HEK293 (cell line): ENCODE measurements around the gene ZBTB48.

Experiments used
- CTCF ChIA-PET: fragments of 350-600 bp; formaldehyde crosslinking; extraction: SDS; loops from one replicate; lab custom pipeline; 2021; ENCODE audit warnings: antibody characterized with exemption; lab: Yijun Ruan, JAX
- POLR2A ChIA-PET: fragments of 300-600 bp; formaldehyde crosslinking; extraction: SDS; loops from one replicate; lab custom pipeline; 2020; ENCODE audit warnings: antibody characterized with exemption, inconsistent platforms; lab: Yijun Ruan, JAX
- H3K27ac ChIP-seq: fragments of 200-500 bp; sonication (Bioruptor generic); 2 replicates; pipeline ENCODE4 v1.5.1; 2014; ENCODE audit warnings: low read depth, low read length, control low read depth, inconsistent platforms; ENCODE audit errors: extremely low read depth
- H3K36me3 ChIP-seq, 2 experiments: fragments of 200-500 bp in 1 of 2; sonication (Bioruptor generic) in 1 of 2; 1 replicate in 1 of 2; 2 replicates in 1 of 2; pipeline ENCODE4 v1.5.1; 2014 to 2017; ENCODE audit warnings: inconsistent platforms in 2 of 2, low read length in 2 of 2; ENCODE audit not compliant: control insufficient read depth in 2 of 2, insufficient read depth in 1 of 2
- H3K4me1 ChIP-seq: fragments of 200-500 bp; sonication (Bioruptor generic); 2 replicates; pipeline ENCODE4 v1.5.1; 2014; ENCODE audit warnings: mild to moderate bottlenecking, low read length, inconsistent platforms; ENCODE audit not compliant: control insufficient read depth, insufficient read depth
- H3K4me3 ChIP-seq: 2 replicates; pipeline ENCODE4 v1.5.1; 2011; ENCODE audit warnings: low read depth, mild to moderate bottlenecking, control low read depth, low read length, moderate library complexity
- H3K9me3 ChIP-seq: fragments of 200-500 bp; sonication (Bioruptor generic); 2 replicates; pipeline ENCODE4 v1.5.1; 2014; ENCODE audit warnings: low read depth, low read length, inconsistent platforms; ENCODE audit not compliant: control insufficient read depth, insufficient read depth
- GLIS2 ChIP-seq: fragments of 450-650 bp; formaldehyde crosslinking; IDR thresholded peaks from 2 replicates; pipeline ENCODE4 v1.5.1; 2016; ENCODE audit warnings: missing biosample characterization, missing genetic modification characterization
- IKZF3 ChIP-seq: fragments of 450-650 bp; IDR thresholded peaks from 2 replicates; pipeline ENCODE4 v1.5.0; 2018; ENCODE audit warnings: missing biosample characterization, mild to moderate bottlenecking, missing genetic modification characterization, moderate library complexity
- KLF7 ChIP-seq: fragments of 450-650 bp; formaldehyde crosslinking; IDR thresholded peaks from 2 replicates; pipeline ENCODE4 v1.5.1; 2016; ENCODE audit warnings: missing biosample characterization, missing genetic modification characterization, borderline replicate concordance
- KLF8 ChIP-seq: fragments of 450-650 bp; formaldehyde crosslinking; IDR thresholded peaks from 2 replicates; pipeline ENCODE4 v1.5.1; 2016; ENCODE audit warnings: missing biosample characterization, missing genetic modification characterization
- PRDM10 ChIP-seq: fragments of 450-650 bp; formaldehyde crosslinking; IDR thresholded peaks from 2 replicates; pipeline ENCODE4 v1.5.1; 2016; ENCODE audit warnings: missing biosample characterization, missing genetic modification characterization
- SP7 ChIP-seq: fragments of 450-650 bp; formaldehyde crosslinking; IDR thresholded peaks from 2 replicates; pipeline ENCODE4 v1.5.1; 2016; ENCODE audit warnings: missing biosample characterization, missing genetic modification characterization
- ZBTB8A ChIP-seq: fragments of 450-650 bp; formaldehyde crosslinking; IDR thresholded peaks from 2 replicates; pipeline ENCODE4 v1.5.1; 2016; ENCODE audit warnings: missing biosample characterization, missing genetic modification characterization
- ZFP69B ChIP-seq: fragments of 450-650 bp; formaldehyde crosslinking; IDR thresholded peaks from 2 replicates; pipeline ENCODE4 v1.5.1; 2016; ENCODE audit warnings: missing biosample characterization, missing genetic modification characterization
- ZNF248 ChIP-seq: fragments of 450-650 bp; formaldehyde crosslinking; IDR thresholded peaks from 2 replicates; pipeline ENCODE4 v1.5.1; 2017; ENCODE audit warnings: missing biosample characterization, missing genetic modification characterization
- ZNF37A ChIP-seq: fragments of 450-650 bp; IDR thresholded peaks from 2 replicates; pipeline ENCODE4 v1.5.1; 2018; ENCODE audit warnings: missing biosample characterization, missing genetic modification characterization
- ZNF391 ChIP-seq: fragments of 450-650 bp; formaldehyde crosslinking; IDR thresholded peaks from 2 replicates; pipeline ENCODE4 v1.5.1; 2016; ENCODE audit warnings: low read depth, missing biosample characterization, missing genetic modification characterization, borderline replicate concordance
- ZNF449 ChIP-seq: fragments of 450-650 bp; formaldehyde crosslinking; IDR thresholded peaks from 2 replicates; pipeline ENCODE4 v1.5.1; 2017; ENCODE audit warnings: missing biosample characterization, mild to moderate bottlenecking, missing genetic modification characterization, moderate library complexity
- ZNF513 ChIP-seq: fragments of 450-650 bp; IDR thresholded peaks from 2 replicates; pipeline ENCODE4 v1.5.1; 2018; ENCODE audit warnings: missing biosample characterization, missing genetic modification characterization
- ZNF621 ChIP-seq: fragments of 450-650 bp; formaldehyde crosslinking; IDR thresholded peaks from 2 replicates; pipeline ENCODE4 v1.5.1; 2017; ENCODE audit warnings: missing biosample characterization, missing genetic modification characterization
- ZNF692 ChIP-seq: fragments of 450-650 bp; formaldehyde crosslinking; IDR thresholded peaks from 2 replicates; pipeline ENCODE4 v1.5.1; 2016; ENCODE audit warnings: missing biosample characterization, missing genetic modification characterization
- ZNF76 ChIP-seq: fragments of 450-650 bp; formaldehyde crosslinking; IDR thresholded peaks from 2 replicates; pipeline ENCODE4; 2016; ENCODE audit warnings: low read depth, missing biosample characterization, missing genetic modification characterization, borderline replicate concordance
- ZSCAN30 ChIP-seq: fragments of 450-650 bp; IDR thresholded peaks from 2 replicates; pipeline ENCODE4 v1.5.1; 2018; ENCODE audit warnings: missing biosample characterization, mild to moderate bottlenecking, missing genetic modification characterization, moderate library complexity
- TF ChIP-seq, protein P1 (sequence below): fragments of 450-650 bp; formaldehyde crosslinking; IDR thresholded peaks from 2 replicates; pipeline ENCODE4 v1.5.1; 2017; ENCODE audit warnings: missing biosample characterization, missing genetic modification characterization
- TF ChIP-seq, protein P2 (sequence below): fragments of 450-650 bp; formaldehyde crosslinking; conservative IDR thresholded peaks from 2 replicates; pipeline ENCODE4 v1.5.1; 2016; ENCODE audit warnings: low read depth, missing biosample characterization, missing genetic modification characterization
- TF ChIP-seq, protein P3 (sequence below): fragments of 450-650 bp; formaldehyde crosslinking; IDR thresholded peaks from 2 replicates; pipeline ENCODE4 v1.5.1; 2016; ENCODE audit warnings: missing biosample characterization, missing genetic modification characterization, borderline replicate concordance

The ZBTB48 gene

GRCh38 chr1:6554031-6554906 lies 25.5 kb upstream of the ZBTB48 start, which contains the start of gene NOL9:
Gene NOL9 (minus strand): TSS chr1:6554513. CDS start chr1:6554502, 11 bp downstream.
- CTCF ChIA-PET, result interaction anchor here (0.6 to 1.9 kb wide), 38 partner anchors 8 to 1240 kb away, joined by 3 to 10 read pairs (median 4); partner anchors contain the start of genes KLHL21 and ZBTB48
- Histone ChIP-seq H3K9me3 (no peaks in the 10 kb centered on the region), H3K27ac (peak within 1 kb of the TSS; percentile 60), H3K4me3 (peak within 1 kb of the TSS; percentile 100), H3K4me1 (no peaks in the 10 kb centered on the region), H3K36me3 (peaks cover 3 to 24% of the 10 kb centered on the region in 2 experiments; a peak in 2 of 3 replicates)
- POLR2A ChIA-PET, result interaction anchor here (0.7 to 3.9 kb wide), 4 partner anchors 26 to 64 kb away, joined by 3 to 24 read pairs (median 4); partner anchors contain the start of genes KLHL21 and ZBTB48
- no peak for TF ChIP-seq ZNF248 (tag by site-specific recombination)
- peak; percentile 38 for TF ChIP-seq PRDM10 (tag by site-specific recombination)
- no peak; the same call in 1 of the 2 replicates for TF ChIP-seq ZNF513
- TF ChIP-seq ZNF37A (tag by site-specific recombination), result 0 out of 2 replicates have a peak, but pooled peaks have one; percentile 20
- TF ChIP-seq ZNF391 (tag by site-specific recombination), result peak; percentile 62; the same call in 1 of the 2 replicates
- 0 out of 2 replicates have a peak, but pooled peaks have one; percentile 50 for TF ChIP-seq ZFP69B (tag by site-specific recombination)
- peak; percentile 61; the same call in 1 of the 2 replicates for TF ChIP-seq ZBTB8A (tag by site-specific recombination)
- peak; percentile 72; the same call in 1 of the 2 replicates for TF ChIP-seq ZNF76 (tag by site-specific recombination)
- TF ChIP-seq ZNF692 (tag by site-specific recombination), result peak; percentile 76
- TF ChIP-seq, protein P1, sequence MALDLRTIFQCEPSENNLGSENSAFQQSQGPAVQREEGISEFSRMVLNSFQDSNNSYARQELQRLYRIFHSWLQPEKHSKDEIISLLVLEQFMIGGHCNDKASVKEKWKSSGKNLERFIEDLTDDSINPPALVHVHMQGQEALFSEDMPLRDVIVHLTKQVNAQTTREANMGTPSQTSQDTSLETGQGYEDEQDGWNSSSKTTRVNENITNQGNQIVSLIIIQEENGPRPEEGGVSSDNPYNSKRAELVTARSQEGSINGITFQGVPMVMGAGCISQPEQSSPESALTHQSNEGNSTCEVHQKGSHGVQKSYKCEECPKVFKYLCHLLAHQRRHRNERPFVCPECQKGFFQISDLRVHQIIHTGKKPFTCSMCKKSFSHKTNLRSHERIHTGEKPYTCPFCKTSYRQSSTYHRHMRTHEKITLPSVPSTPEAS (tag by site-specific recombination), result no peak
- no peak for TF ChIP-seq ZNF621 (tag by site-specific recombination)
- peak; percentile 95 for TF ChIP-seq KLF8
- TF ChIP-seq GLIS2 (tag by site-specific recombination), result peak; percentile 50
- peak; percentile 53; the same call in 1 of the 2 replicates for TF ChIP-seq KLF7 (tag by site-specific recombination)
- TF ChIP-seq, protein P2, sequence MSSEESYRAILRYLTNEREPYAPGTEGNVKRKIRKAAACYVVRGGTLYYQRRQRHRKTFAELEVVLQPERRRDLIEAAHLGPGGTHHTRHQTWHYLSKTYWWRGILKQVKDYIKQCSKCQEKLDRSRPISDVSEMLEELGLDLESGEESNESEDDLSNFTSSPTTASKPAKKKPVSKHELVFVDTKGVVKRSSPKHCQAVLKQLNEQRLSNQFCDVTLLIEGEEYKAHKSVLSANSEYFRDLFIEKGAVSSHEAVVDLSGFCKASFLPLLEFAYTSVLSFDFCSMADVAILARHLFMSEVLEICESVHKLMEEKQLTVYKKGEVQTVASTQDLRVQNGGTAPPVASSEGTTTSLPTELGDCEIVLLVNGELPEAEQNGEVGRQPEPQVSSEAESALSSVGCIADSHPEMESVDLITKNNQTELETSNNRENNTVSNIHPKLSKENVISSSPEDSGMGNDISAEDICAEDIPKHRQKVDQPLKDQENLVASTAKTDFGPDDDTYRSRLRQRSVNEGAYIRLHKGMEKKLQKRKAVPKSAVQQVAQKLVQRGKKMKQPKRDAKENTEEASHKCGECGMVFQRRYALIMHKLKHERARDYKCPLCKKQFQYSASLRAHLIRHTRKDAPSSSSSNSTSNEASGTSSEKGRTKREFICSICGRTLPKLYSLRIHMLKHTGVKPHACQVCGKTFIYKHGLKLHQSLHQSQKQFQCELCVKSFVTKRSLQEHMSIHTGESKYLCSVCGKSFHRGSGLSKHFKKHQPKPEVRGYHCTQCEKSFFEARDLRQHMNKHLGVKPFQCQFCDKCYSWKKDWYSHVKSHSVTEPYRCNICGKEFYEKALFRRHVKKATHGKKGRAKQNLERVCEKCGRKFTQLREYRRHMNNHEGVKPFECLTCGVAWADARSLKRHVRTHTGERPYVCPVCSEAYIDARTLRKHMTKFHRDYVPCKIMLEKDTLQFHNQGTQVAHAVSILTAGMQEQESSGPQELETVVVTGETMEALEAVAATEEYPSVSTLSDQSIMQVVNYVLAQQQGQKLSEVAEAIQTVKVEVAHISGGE, result peak; percentile 90
- TF ChIP-seq SP7 (tag by site-specific recombination), result peak; percentile 73; the same call in 1 of the 2 replicates
- peak; percentile 13; the same call in 1 of the 2 replicates for TF ChIP-seq IKZF3 (tag by site-specific recombination)
- peak; percentile 82 for TF ChIP-seq ZSCAN30 (tag by site-specific recombination)
- TF ChIP-seq, protein P3, sequence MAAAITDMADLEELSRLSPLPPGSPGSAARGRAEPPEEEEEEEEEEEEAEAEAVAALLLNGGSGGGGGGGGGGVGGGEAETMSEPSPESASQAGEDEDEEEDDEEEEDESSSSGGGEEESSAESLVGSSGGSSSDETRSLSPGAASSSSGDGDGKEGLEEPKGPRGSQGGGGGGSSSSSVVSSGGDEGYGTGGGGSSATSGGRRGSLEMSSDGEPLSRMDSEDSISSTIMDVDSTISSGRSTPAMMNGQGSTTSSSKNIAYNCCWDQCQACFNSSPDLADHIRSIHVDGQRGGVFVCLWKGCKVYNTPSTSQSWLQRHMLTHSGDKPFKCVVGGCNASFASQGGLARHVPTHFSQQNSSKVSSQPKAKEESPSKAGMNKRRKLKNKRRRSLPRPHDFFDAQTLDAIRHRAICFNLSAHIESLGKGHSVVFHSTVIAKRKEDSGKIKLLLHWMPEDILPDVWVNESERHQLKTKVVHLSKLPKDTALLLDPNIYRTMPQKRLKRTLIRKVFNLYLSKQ (tag by site-specific recombination), result no peak
- TF ChIP-seq ZNF449, result 0 out of 2 replicates have a peak, but pooled peaks have one; percentile 34
